ENCODE measurements around the gene KLHL26. TPM values are rescaled to one million over a fixed set of nuclear protein-coding genes. Genes with fewer than 3 reads are reported as not detected.

Gene KLHL26
- total RNA-seq, 1 experiment from 2014 or later = 3.7 TPM

DNA sequence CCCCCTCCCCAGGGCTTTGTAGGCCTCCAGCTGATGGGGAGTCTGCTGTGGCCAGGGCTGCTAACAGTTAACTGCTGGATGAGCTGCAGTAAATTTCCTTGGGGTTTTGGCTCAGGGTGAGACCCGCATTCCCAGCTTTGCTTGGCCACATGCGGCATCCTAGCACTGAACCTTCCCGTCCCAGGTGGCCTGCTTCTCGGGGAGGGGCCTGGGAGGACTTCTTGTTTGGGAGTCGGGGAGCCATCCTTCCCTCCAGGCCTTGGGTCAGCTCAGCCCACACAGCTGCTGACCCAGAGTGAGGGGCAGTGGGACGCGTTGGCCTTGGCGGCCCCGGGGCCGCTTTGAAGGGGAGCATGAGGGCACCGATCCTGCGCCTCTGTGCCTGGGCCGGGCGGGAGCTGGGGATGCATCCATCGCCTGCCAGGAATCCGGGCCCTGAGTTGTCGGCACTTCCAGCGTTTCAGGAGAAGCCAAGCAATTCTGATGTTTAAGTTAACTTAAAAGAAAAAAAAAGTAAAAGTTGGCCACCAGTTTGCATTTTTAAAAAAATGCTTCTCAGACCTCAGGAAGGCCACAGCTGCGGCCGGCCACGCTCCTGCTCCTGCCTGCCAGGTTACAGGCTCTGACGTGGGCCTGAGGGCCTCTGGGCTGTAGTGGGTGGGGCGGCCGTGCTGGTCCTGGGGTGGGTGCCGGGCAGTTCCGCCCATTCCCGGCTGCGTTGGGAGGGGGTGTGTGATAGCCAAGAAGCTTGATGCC, 74.3 kb downstream of the KLHL26 start:
- H3K36me3 ChIP-seq (ENCODE audit: insufficient read depth, low read length) = no peaks in the 10 kb centered on the region
- no peak overlapping the region for H3K4me2 ChIP-seq (ENCODE audit: low read depth, low read length, poor library complexity, severe bottlenecking)
- no peaks in the 10 kb centered on the region for H3K79me2 ChIP-seq (ENCODE audit: low read length)
- no peak overlapping the region for H3K9ac ChIP-seq (ENCODE audit: low read length)
- H3K27ac ChIP-seq (ENCODE audit: low read length) = no peak overlapping the region
- H3K4me1 ChIP-seq (ENCODE audit: low read length) = no peaks in the 10 kb centered on the region
- no peaks in the 10 kb centered on the region for H3K9me2 ChIP-seq (replicated peaks; ENCODE audit: insufficient read depth, low read length)
- H2AFZ ChIP-seq (ENCODE audit: low read length) = no peak overlapping the region
- H3K27me3 ChIP-seq (ENCODE audit: low read length) = no peaks in the 10 kb centered on the region
- DNase-seq = no peak
- H3K9me3 ChIP-seq (ENCODE audit: low read length) = no peaks in the 10 kb centered on the region
- peaks cover 5% of the 10 kb centered on the region for H4K20me1 ChIP-seq (ENCODE audit: insufficient read depth, low read depth, low read length)
- H3K4me3 ChIP-seq (ENCODE audit: low read length) = no peak overlapping the region

DNA sequence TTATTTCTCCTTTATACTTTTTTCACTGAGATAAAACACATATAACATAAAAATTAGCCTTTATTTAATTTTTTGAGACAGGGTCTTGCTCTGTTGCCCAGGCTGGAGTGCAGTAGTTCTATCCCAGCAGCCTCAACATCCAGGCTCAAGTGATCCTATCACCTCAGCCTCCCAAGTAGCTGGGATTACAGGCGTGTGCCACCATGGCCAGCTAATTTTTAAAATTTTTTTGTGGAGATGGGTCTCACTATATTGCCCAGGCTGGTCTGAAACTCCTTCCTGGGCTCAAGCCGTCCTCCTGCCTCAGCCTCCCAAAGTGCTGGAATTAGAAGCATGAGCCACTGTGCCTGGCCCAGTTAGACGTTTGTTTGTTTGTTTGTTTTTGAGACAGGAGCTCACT, 75.1 kb downstream of the KLHL26 start:
- H3K27me3 ChIP-seq (ENCODE audit: low read length) = no peaks in the 10 kb centered on the region
- no peaks in the 10 kb centered on the region for H3K4me1 ChIP-seq (ENCODE audit: low read length)
- H3K36me3 ChIP-seq (ENCODE audit: insufficient read depth, low read length) = no peaks in the 10 kb centered on the region
- no peak overlapping the region for H3K9ac ChIP-seq (ENCODE audit: low read length)
- no peak overlapping the region for H3K27ac ChIP-seq (ENCODE audit: low read length)
- H3K4me3 ChIP-seq (ENCODE audit: low read length) = no peak overlapping the region
- no peaks in the 10 kb centered on the region for H3K9me3 ChIP-seq (ENCODE audit: low read length)
- no peak overlapping the region for H3K4me2 ChIP-seq (ENCODE audit: low read depth, low read length, poor library complexity, severe bottlenecking)
- no peaks in the 10 kb centered on the region for H3K9me2 ChIP-seq (replicated peaks; ENCODE audit: insufficient read depth, low read length)
- no peak overlapping the region for H2AFZ ChIP-seq (ENCODE audit: low read length)
- peaks cover 5% of the 10 kb centered on the region for H4K20me1 ChIP-seq (ENCODE audit: insufficient read depth, low read depth, low read length)
- no peaks in the 10 kb centered on the region for H3K79me2 ChIP-seq (ENCODE audit: low read length)
- DNase-seq = no peak

DNA sequence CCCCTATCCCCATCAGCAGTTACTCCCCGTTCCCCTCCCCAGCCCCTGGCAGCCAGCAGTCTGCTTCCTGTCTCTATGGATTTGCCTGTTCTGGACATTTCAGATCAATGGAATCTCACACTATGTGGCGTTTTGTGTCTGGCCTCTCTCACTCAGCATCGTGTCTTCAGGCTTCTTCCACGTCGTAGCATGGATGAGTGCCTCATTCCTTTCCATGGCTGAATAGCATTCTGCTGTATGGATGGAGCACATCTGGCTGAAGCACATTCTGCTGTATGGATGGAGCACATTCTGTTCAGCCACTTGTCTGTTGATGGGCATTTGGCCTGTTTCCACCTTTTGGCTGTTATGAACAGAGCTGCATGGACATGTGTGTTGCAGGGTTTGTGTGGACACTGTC, 76.2 kb downstream of the KLHL26 start:
- no peaks in the 10 kb centered on the region for H3K36me3 ChIP-seq (ENCODE audit: insufficient read depth, low read length)
- peaks cover under 1% of the 10 kb centered on the region for H4K20me1 ChIP-seq (ENCODE audit: insufficient read depth, low read depth, low read length)
- H3K9me2 ChIP-seq (replicated peaks; ENCODE audit: insufficient read depth, low read length) = no peaks in the 10 kb centered on the region
- H3K4me3 ChIP-seq (ENCODE audit: low read length) = no peak overlapping the region
- H3K4me2 ChIP-seq (ENCODE audit: low read depth, low read length, poor library complexity, severe bottlenecking) = no peak overlapping the region
- no peak overlapping the region for H2AFZ ChIP-seq (ENCODE audit: low read length)
- no peaks in the 10 kb centered on the region for H3K27me3 ChIP-seq (ENCODE audit: low read length)
- no peaks in the 10 kb centered on the region for H3K4me1 ChIP-seq (ENCODE audit: low read length)
- DNase-seq = no peak
- no peak overlapping the region for H3K9ac ChIP-seq (ENCODE audit: low read length)
- H3K27ac ChIP-seq (ENCODE audit: low read length) = no peak overlapping the region
- no peaks in the 10 kb centered on the region for H3K79me2 ChIP-seq (ENCODE audit: low read length)
- no peaks in the 10 kb centered on the region for H3K9me3 ChIP-seq (ENCODE audit: low read length)

DNA sequence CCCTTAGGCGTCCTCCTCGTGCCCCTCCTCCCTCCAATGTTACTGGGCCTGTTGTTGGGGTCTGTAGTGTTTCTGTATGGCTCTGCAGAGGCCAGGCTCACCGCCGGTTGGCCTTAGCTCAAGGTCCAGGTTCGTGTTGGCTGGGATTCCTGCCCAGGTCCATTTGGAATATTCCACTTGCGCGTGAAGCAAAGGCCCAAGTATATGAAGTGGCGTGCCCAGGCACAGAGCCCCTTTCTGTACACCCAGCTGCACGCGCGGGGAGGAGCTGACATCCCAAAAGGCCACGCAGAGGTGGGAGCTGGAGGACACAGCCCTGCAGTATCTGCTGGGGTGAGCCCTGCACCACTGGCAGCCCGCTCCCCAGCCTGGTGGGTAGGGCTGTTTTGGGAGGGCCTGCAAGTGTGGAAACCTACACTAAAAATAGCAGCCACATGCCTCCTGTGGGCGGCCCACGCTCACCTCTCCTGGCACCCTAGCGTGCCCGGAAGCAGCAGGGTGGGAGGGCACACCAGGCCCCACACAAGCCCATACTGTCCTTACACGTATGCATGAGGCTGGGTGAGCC, 76.8 kb downstream of the KLHL26 start:
- no peaks in the 10 kb centered on the region for H3K9me3 ChIP-seq (ENCODE audit: low read length)
- no peak for DNase-seq
- H3K9ac ChIP-seq (ENCODE audit: low read length) = no peak overlapping the region
- no peaks in the 10 kb centered on the region for H3K36me3 ChIP-seq (ENCODE audit: insufficient read depth, low read length)
- no peak overlapping the region for H3K4me3 ChIP-seq (ENCODE audit: low read length)
- H3K9me2 ChIP-seq (replicated peaks; ENCODE audit: insufficient read depth, low read length) = no peaks in the 10 kb centered on the region
- no peaks in the 10 kb centered on the region for H3K79me2 ChIP-seq (ENCODE audit: low read length)
- no peaks in the 10 kb centered on the region for H3K4me1 ChIP-seq (ENCODE audit: low read length)
- H4K20me1 ChIP-seq (ENCODE audit: insufficient read depth, low read depth, low read length) = no peaks in the 10 kb centered on the region; the same call in 1 of the 2 replicates
- no peak overlapping the region for H2AFZ ChIP-seq (ENCODE audit: low read length)
- no peak overlapping the region for H3K4me2 ChIP-seq (ENCODE audit: low read depth, low read length, poor library complexity, severe bottlenecking)
- no peak overlapping the region for H3K27ac ChIP-seq (ENCODE audit: low read length)
- H3K27me3 ChIP-seq (ENCODE audit: low read length) = no peaks in the 10 kb centered on the region

DNA sequence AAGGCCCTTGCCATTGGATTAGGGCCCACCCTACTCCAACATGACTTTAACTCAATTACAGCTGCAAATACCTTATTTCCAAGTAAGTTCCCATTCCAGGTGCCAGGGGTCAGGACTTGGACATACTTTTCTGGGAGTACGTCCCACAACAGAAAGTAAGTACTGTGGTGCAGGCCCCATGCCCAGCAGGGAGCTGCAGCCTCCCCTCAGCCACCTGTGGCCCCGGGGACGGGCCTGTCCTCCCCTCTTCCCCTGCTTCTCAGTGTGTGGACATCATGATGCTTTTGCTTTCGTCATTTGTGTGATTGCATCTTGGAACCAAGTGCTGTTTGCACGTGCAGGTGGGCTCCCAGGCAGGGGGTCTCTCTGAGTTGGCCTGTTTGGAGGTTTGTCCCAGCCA, 78.6 kb downstream of the KLHL26 start:
- H3K9ac ChIP-seq (ENCODE audit: low read length) = no peak overlapping the region
- no peaks in the 10 kb centered on the region for H3K27me3 ChIP-seq (ENCODE audit: low read length)
- H3K4me3 ChIP-seq (ENCODE audit: low read length) = no peak overlapping the region
- no peaks in the 10 kb centered on the region for H3K4me1 ChIP-seq (ENCODE audit: low read length)
- H3K9me2 ChIP-seq (replicated peaks; ENCODE audit: insufficient read depth, low read length) = no peaks in the 10 kb centered on the region
- H3K4me2 ChIP-seq (ENCODE audit: low read depth, low read length, poor library complexity, severe bottlenecking) = no peak overlapping the region
- H3K36me3 ChIP-seq (ENCODE audit: insufficient read depth, low read length) = no peaks in the 10 kb centered on the region
- no peak overlapping the region for H2AFZ ChIP-seq (ENCODE audit: low read length)
- H3K79me2 ChIP-seq (ENCODE audit: low read length) = no peaks in the 10 kb centered on the region
- no peaks in the 10 kb centered on the region for H4K20me1 ChIP-seq (ENCODE audit: insufficient read depth, low read depth, low read length)
- DNase-seq = no peak
- H3K27ac ChIP-seq (ENCODE audit: low read length) = no peak overlapping the region
- H3K9me3 ChIP-seq (ENCODE audit: low read length) = no peaks in the 10 kb centered on the region

DNA sequence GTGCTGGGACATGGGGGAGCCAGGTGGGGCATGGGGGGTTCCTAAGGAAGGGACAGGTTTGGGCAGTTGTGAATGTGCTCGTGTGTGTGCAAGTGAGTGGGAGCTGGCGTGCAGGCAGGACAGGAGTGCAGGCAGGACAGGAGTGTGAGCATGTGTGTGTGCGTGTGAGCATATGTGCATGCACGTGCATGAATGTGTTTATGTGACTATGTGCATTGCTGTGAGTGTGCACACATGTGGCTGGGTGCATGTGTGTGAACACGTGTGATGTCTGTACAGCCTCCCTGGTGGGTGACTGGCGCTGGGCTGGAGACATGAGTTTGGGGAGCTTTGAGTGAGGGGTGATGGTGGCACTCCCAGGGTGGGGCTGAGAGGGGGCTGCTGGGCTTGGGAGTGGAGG, 80.0 kb downstream of the KLHL26 start:
- Histone ChIP-seq H3K27ac (ENCODE audit: low read length) (no peak overlapping the region), H3K4me3 (ENCODE audit: low read length) (no peak overlapping the region), H2AFZ (ENCODE audit: low read length) (no peak overlapping the region), H3K9me3 (ENCODE audit: low read length) (no peaks in the 10 kb centered on the region), H3K27me3 (ENCODE audit: low read length) (no peaks in the 10 kb centered on the region), H3K4me2 (ENCODE audit: low read depth, low read length, poor library complexity, severe bottlenecking) (no peak overlapping the region), H4K20me1 (ENCODE audit: insufficient read depth, low read depth, low read length) (no peaks in the 10 kb centered on the region), H3K4me1 (ENCODE audit: low read length) (no peaks in the 10 kb centered on the region), H3K79me2 (ENCODE audit: low read length) (no peaks in the 10 kb centered on the region), H3K9me2 (replicated peaks; ENCODE audit: insufficient read depth, low read length) (no peaks in the 10 kb centered on the region), H3K36me3 (ENCODE audit: insufficient read depth, low read length) (no peaks in the 10 kb centered on the region), H3K9ac (ENCODE audit: low read length) (no peak overlapping the region)
- DNase-seq = no peak

DNA sequence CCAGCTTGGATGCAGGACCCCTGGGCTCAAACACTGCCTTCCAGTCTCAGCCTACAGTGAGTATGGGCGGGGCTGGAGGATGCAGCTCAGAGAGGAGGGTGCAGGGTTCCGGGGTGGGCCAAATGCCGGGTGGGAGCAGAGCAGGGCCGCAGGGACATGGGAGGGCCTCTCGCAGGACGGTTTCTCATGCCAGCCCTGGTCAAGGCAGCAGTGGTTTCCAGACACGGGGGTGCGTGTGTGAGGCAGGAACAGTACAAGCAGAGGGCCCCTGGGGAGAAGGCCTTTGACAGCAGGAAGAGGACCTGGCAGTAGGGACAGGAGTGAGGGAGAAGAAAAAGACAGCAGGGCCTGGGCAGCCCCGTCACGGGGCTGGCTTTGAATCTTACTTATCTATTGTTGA, 80.8 kb downstream of the KLHL26 start:
- no peak overlapping the region for H3K27ac ChIP-seq (ENCODE audit: low read length)
- H3K27me3 ChIP-seq (ENCODE audit: low read length) = no peaks in the 10 kb centered on the region
- H4K20me1 ChIP-seq (ENCODE audit: insufficient read depth, low read depth, low read length) = no peaks in the 10 kb centered on the region
- DNase-seq = no peak
- H2AFZ ChIP-seq (ENCODE audit: low read length) = no peak overlapping the region
- H3K9ac ChIP-seq (ENCODE audit: low read length) = no peak overlapping the region
- H3K4me2 ChIP-seq (ENCODE audit: low read depth, low read length, poor library complexity, severe bottlenecking) = no peak overlapping the region
- no peak overlapping the region for H3K4me3 ChIP-seq (ENCODE audit: low read length)
- H3K79me2 ChIP-seq (ENCODE audit: low read length) = no peaks in the 10 kb centered on the region
- no peaks in the 10 kb centered on the region for H3K9me3 ChIP-seq (ENCODE audit: low read length)
- no peaks in the 10 kb centered on the region for H3K36me3 ChIP-seq (ENCODE audit: insufficient read depth, low read length)
- H3K9me2 ChIP-seq (replicated peaks; ENCODE audit: insufficient read depth, low read length) = no peaks in the 10 kb centered on the region
- H3K4me1 ChIP-seq (ENCODE audit: low read length) = no peaks in the 10 kb centered on the region

DNA sequence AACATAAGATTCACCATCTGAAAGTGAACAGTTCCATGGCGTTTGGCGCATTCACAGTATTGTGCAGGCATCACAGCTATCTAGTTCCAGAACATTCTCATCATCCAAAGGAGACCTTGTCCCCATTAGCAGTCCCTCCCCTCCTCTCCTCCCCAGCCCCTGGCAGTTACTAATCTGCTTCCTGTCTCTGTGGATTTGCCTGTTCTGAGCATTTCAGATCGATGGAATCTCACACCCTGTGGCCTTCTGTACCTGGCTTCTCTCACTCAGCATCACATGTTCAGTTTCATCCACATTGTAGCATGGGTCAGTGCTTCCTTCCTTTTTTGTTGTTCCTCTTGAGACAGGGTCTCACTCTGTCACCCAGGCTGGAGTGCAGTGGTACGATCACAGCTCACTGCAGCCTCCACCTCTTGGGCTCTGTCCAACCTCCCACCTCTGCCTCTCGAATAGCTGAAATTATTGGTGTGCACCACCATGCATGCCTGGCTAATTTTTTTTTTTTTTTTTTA, 81.2 kb downstream of the KLHL26 start:
- Histone ChIP-seq H2AFZ (ENCODE audit: low read length) (no peak overlapping the region), H3K79me2 (ENCODE audit: low read length) (no peaks in the 10 kb centered on the region), H3K9ac (ENCODE audit: low read length) (no peak overlapping the region), H3K9me2 (replicated peaks; ENCODE audit: insufficient read depth, low read length) (no peaks in the 10 kb centered on the region), H3K4me1 (ENCODE audit: low read length) (no peaks in the 10 kb centered on the region), H3K27me3 (ENCODE audit: low read length) (no peaks in the 10 kb centered on the region), H4K20me1 (ENCODE audit: insufficient read depth, low read depth, low read length) (no peaks in the 10 kb centered on the region), H3K36me3 (ENCODE audit: insufficient read depth, low read length) (no peaks in the 10 kb centered on the region), H3K27ac (ENCODE audit: low read length) (no peak overlapping the region), H3K4me3 (ENCODE audit: low read length) (no peak overlapping the region), H3K4me2 (ENCODE audit: low read depth, low read length, poor library complexity, severe bottlenecking) (no peak overlapping the region), H3K9me3 (ENCODE audit: low read length) (no peaks in the 10 kb centered on the region)
- DNase-seq = no peak

Measured in Karpas-422 (cell line).